DMS 273 (cell line): ENCODE data around the gene SEC61A1.
A peak's percentile ranks its signal among the peaks of the same experiment; 100 is the strongest.

Experiments used
- DNase-seq: peaks from one replicate; lab custom pipeline; 2025; ENCODE audit not compliant: unreplicated experiment; lab: John Stamatoyannopoulos, UW

The SEC61A1 gene

GRCh38 chr3:128056258-128056657 lies 4.0 kb downstream of the SEC61A1 start:
- DNase-seq = no peak

GRCh38 chr3:128060473-128061381 lies 8.5 kb downstream of the SEC61A1 start:
- no peak for DNase-seq

GRCh38 chr3:128062033-128062745 lies 10.0 kb downstream of the SEC61A1 start:
- DNase-seq = no peak

GRCh38 chr3:128063865-128064264 lies 11.6 kb downstream of the SEC61A1 start:
- no peak for DNase-seq

- no peak for DNase-seq
Measured at GRCh38 chr3:128064962-128065361, 12.7 kb downstream of the SEC61A1 start.

GRCh38 chr3:128066114-128066513 lies 13.9 kb downstream of the SEC61A1 start:
- peak; percentile 68 for DNase-seq

GRCh38 chr3:128066676-128067075 lies 14.4 kb downstream of the SEC61A1 start:
- no peak for DNase-seq

GRCh38 chr3:128067489-128067888 lies 15.3 kb downstream of the SEC61A1 start:
- peak; percentile 64 for DNase-seq

GRCh38 chr3:128068156-128068620 lies 16.0 kb downstream of the SEC61A1 start:
- peak; percentile 87 for DNase-seq

GRCh38 chr3:128069271-128069670 lies 17.0 kb downstream of the SEC61A1 start:
- no peak for DNase-seq

- DNase-seq = no peak
Measured at GRCh38 chr3:128070898-128071591, 18.8 kb downstream of the SEC61A1 start.

- no peak for DNase-seq
Measured at GRCh38 chr3:128071771-128072453, 19.7 kb downstream of the SEC61A1 start.

GRCh38 chr3:128072454-128073184 lies 20.4 kb downstream of the SEC61A1 start:
- DNase-seq = no peak

GRCh38 chr3:128073185-128073725 lies 21.0 kb downstream of the SEC61A1 start:
- DNase-seq = no peak

GRCh38 chr3:128073807-128074206 lies 21.6 kb downstream of the SEC61A1 start:
- DNase-seq = no peak

- no peak for DNase-seq
Measured at GRCh38 chr3:128074851-128075521, 22.7 kb downstream of the SEC61A1 start.

GRCh38 chr3:128075522-128076482 lies 23.6 kb downstream of the SEC61A1 start:
- DNase-seq = peak; percentile 95
